ENCODE results near the gene SENP1. TPM values are rescaled to one million over a fixed set of nuclear protein-coding genes. Genes with fewer than 3 reads are reported as not detected.

The SENP1 gene
- total RNA-seq, 1 donor: 15.9 TPM

GRCh38 chr12:48038085-48038484, 67.8 kb downstream of the SENP1 start:
- peak in 1 of 3 donors; percentile 39 for DNase-seq (ENCODE audit: low read depth in 2 of 3, low spot score in 2 of 3)

- no peak for DNase-seq (ENCODE audit: low read depth in 2 of 3, low spot score in 2 of 3)
These were observed 68.5 kb downstream of the SENP1 start for GRCh38 chr12:48037267-48037915.

GRCh38 chr12:48036818-48037217, 69.1 kb downstream of the SENP1 start:
- no peak for DNase-seq (ENCODE audit: low read depth in 2 of 3, low spot score in 2 of 3)

- DNase-seq (ENCODE audit: low read depth in 2 of 3, low spot score in 2 of 3): no peak
These were observed 70.8 kb downstream of the SENP1 start for GRCh38 chr12:48034835-48035805.

- no peak for DNase-seq (ENCODE audit: low read depth in 2 of 3, low spot score in 2 of 3)
These were observed 72.4 kb downstream of the SENP1 start for GRCh38 chr12:48033451-48033850.

- no peak for DNase-seq (ENCODE audit: low read depth in 2 of 3, low spot score in 2 of 3)
These were observed 73.3 kb downstream of the SENP1 start for GRCh38 chr12:48032597-48032996.

GRCh38 chr12:48031135-48031960, 74.5 kb downstream of the SENP1 start:
- DNase-seq (ENCODE audit: low read depth in 2 of 3, low spot score in 2 of 3): no peak

- DNase-seq (ENCODE audit: low read depth in 2 of 3, low spot score in 2 of 3): peak in 1 of 3 donors; percentile 22
These were observed 75.7 kb downstream of the SENP1 start for GRCh38 chr12:48030173-48030650.

GRCh38 chr12:48029491-48030172, 76.2 kb downstream of the SENP1 start:
- no peak for DNase-seq (ENCODE audit: low read depth in 2 of 3, low spot score in 2 of 3)

GRCh38 chr12:48028541-48029431, 77.1 kb downstream of the SENP1 start:
- DNase-seq (ENCODE audit: low read depth in 2 of 3, low spot score in 2 of 3): peak in 1 of 3 donors; percentile 45

- peak in 1 of 3 donors; percentile 29 for DNase-seq (ENCODE audit: low read depth in 2 of 3, low spot score in 2 of 3)
These were observed 78.5 kb downstream of the SENP1 start for GRCh38 chr12:48027183-48028002.

GRCh38 chr12:48026060-48026827, 79.6 kb downstream of the SENP1 start:
- DNase-seq (ENCODE audit: low read depth in 2 of 3, low spot score in 2 of 3): no peak

- DNase-seq (ENCODE audit: low read depth in 2 of 3, low spot score in 2 of 3): no peak
These were observed 80.6 kb downstream of the SENP1 start for GRCh38 chr12:48025281-48025680.

- DNase-seq (ENCODE audit: low read depth in 2 of 3, low spot score in 2 of 3): no peak
These were observed 81.1 kb downstream of the SENP1 start for GRCh38 chr12:48024735-48025134.

- DNase-seq (ENCODE audit: low read depth in 2 of 3, low spot score in 2 of 3): no peak
These were observed 82.5 kb downstream of the SENP1 start for GRCh38 chr12:48023386-48023785.

- DNase-seq (ENCODE audit: low read depth in 2 of 3, low spot score in 2 of 3): no peak
These were observed 83.0 kb downstream of the SENP1 start for GRCh38 chr12:48022676-48023385.

GRCh38 chr12:48022180-48022521, 83.7 kb downstream of the SENP1 start:
- DNase-seq (ENCODE audit: low read depth in 2 of 3, low spot score in 2 of 3): no peak

Data from hematopoietic multipotent progenitor cell (in vitro differentiated cells).